A549 (cell line): ENCODE results near the gene SATB2. TPM values are rescaled to one million over a fixed set of nuclear protein-coding genes. Genes with fewer than 3 reads are reported as not detected.

Experiments used
- ATAC-seq, 2 experiments: fragments of 200-7000 bp in 1 of 2; fragments of >200 bp in 1 of 2; cut with Nextera tagmentation in 1 of 2; cut with Tn5 transposase in 1 of 2; 3 replicates each; pipeline versions ENCODE4 v1.8.0 to v1.9.1; 2018 to 2020; ENCODE audit warnings: mild to moderate bottlenecking in 1 of 2, moderate library complexity in 1 of 2
- CTCF ChIA-PET: fragments of 300-600 bp; sonication (Branson Sonifier 250); formaldehyde crosslinking; extraction: SDS; loops from one replicate; lab custom pipeline; 2021; ENCODE audit warnings: antibody characterized with exemption, inconsistent platforms; lab: Yijun Ruan, JAX
- POLR2A ChIA-PET: fragments of 350-600 bp; formaldehyde crosslinking; extraction: SDS; loops from one replicate; lab custom pipeline; 2021; ENCODE audit warnings: antibody characterized with exemption, inconsistent platforms; lab: Yijun Ruan, JAX
- DNase-seq, 2 experiments: peaks; one replicate each; pipeline versions ENCODE4 v3.0.0 to v3.0.0-alpha.2; 2011 to 2016; ENCODE audit warnings: low read depth in 1 of 2, low spot score in 1 of 2
- FAIRE-seq: peaks from 2 replicates; lab custom pipeline; 2011; peaks lifted over from hg19 to GRCh38; lab: Jason Lieb, UNC
- H3K27ac ChIP-seq, 2 experiments: fragments of >200 bp; sonication (Bioruptor Twin); formaldehyde crosslinking; 3 replicates each; pipeline ENCODE4 v1.5.1; 2016 to 2017
- H3K4me1 ChIP-seq: fragments of >200 bp; sonication (Bioruptor Twin); formaldehyde crosslinking; 3 replicates; pipeline ENCODE4 v1.6.1; 2016
- H3K4me2 ChIP-seq: fragments of >200 bp; sonication (Bioruptor Twin); formaldehyde crosslinking; 3 replicates; pipeline ENCODE4 v1.6.1; 2016
- H3K4me3 ChIP-seq: fragments of >200 bp; sonication (Bioruptor Twin); formaldehyde crosslinking; 3 replicates; pipeline ENCODE4 v1.5.1; 2016
- H3K9me3 ChIP-seq: fragments of >200 bp; sonication (Bioruptor Twin); formaldehyde crosslinking; 3 replicates; pipeline ENCODE4 v1.6.1; 2016
- CBX8 ChIP-seq: fragments of 200-600 bp; sonication (generic); IDR thresholded peaks from 2 replicates; pipeline ENCODE4 v1.6.1; 2016
- CEBPB ChIP-seq, 2 experiments: fragments of >200 bp in 1 of 2; sonication (Bioruptor Twin) in 1 of 2; formaldehyde crosslinking in 1 of 2; IDR thresholded peaks; 2 replicates each; pipeline ENCODE4 v1.6.1; 2012 to 2016
- CHD4 ChIP-seq: fragments of 200-600 bp; sonication (generic); IDR thresholded peaks from 2 replicates; pipeline ENCODE4 v1.6.1; 2016; ENCODE audit warnings: antibody characterized with exemption, mild to moderate bottlenecking, borderline replicate concordance
- EHMT2 ChIP-seq: fragments of 200-600 bp; sonication (generic); IDR thresholded peaks from 2 replicates; pipeline ENCODE4 v1.6.1; 2016; ENCODE audit warnings: antibody characterized with exemption, low read depth, mild to moderate bottlenecking, moderate library complexity
- ELK1 ChIP-seq: fragments of 150-350 bp; IDR thresholded peaks from 2 replicates; pipeline ENCODE4 v1.6.1; 2014; ENCODE audit warnings: low read depth, mild to moderate bottlenecking, low read length
- EP300 ChIP-seq, 2 experiments: fragments of >200 bp; sonication (Bioruptor Twin); formaldehyde crosslinking; IDR thresholded peaks; 2 replicates in 1 of 2; 3 replicates in 1 of 2; pipeline ENCODE4 v1.6.1; 2016 to 2017
- FOSB ChIP-seq: fragments of 250-450 bp; sonication (Bioruptor Pico); IDR thresholded peaks from 2 replicates; pipeline ENCODE4 v1.5.0; 2020; ENCODE audit warnings: mild to moderate bottlenecking, moderate library complexity
- FOXS1 ChIP-seq: fragments of 250-450 bp; sonication (Bioruptor Pico); IDR thresholded peaks from 2 replicates; pipeline ENCODE4 v1.5.0; 2020; ENCODE audit warnings: mild to moderate bottlenecking, moderate library complexity
- GATA3 ChIP-seq: IDR thresholded peaks from 2 replicates; pipeline ENCODE4 v1.6.1; 2012; ENCODE audit warnings: borderline replicate concordance
- HES2 ChIP-seq: fragments of >200 bp; sonication (Bioruptor Twin); formaldehyde crosslinking; IDR thresholded peaks from 2 replicates; pipeline ENCODE4 v1.6.1; 2016
- HMGXB4 ChIP-seq: fragments of 250-450 bp; sonication (Bioruptor Pico); IDR thresholded peaks from 2 replicates; pipeline ENCODE4 v1.5.0; 2021; ENCODE audit warnings: mild to moderate bottlenecking, moderate library complexity, borderline replicate concordance
- HOXB13 ChIP-seq: fragments of 250-450 bp; sonication (Bioruptor Pico); IDR thresholded peaks from 2 replicates; pipeline ENCODE4 v1.5.0; 2020; ENCODE audit warnings: low read depth, mild to moderate bottlenecking, moderate library complexity
- HOXB5 ChIP-seq: fragments of 250-450 bp; sonication (Bioruptor Pico); IDR thresholded peaks from 2 replicates; pipeline ENCODE4 v1.5.0; 2020; ENCODE audit warnings: mild to moderate bottlenecking, moderate library complexity
- MAZ ChIP-seq: fragments of 150-350 bp; IDR thresholded peaks from 2 replicates; pipeline ENCODE4 v1.6.1; 2014; ENCODE audit warnings: antibody characterized with exemption, low read depth, low read length, borderline replicate concordance
- NFE2L2 ChIP-seq: fragments of 150-350 bp; conservative IDR thresholded peaks from 2 replicates; pipeline ENCODE4 v1.6.1; 2014; ENCODE audit warnings: low read length
- NR3C1 ChIP-seq: fragments of >200 bp; sonication (Bioruptor Twin); formaldehyde crosslinking; IDR thresholded peaks from 3 replicates; pipeline ENCODE4 v1.6.1; 2017
- PHF8 ChIP-seq: fragments of 200-600 bp; sonication (generic); IDR thresholded peaks from 2 replicates; pipeline ENCODE4 v1.6.1; 2016; ENCODE audit warnings: low read depth, mild to moderate bottlenecking, antibody characterized with exemption, moderate library complexity, borderline replicate concordance
- POLR2AphosphoS2 ChIP-seq: conservative IDR thresholded peaks from 2 replicates; pipeline ENCODE4 v1.6.1; 2012; ENCODE audit warnings: low read length, improper control_type of control experiment, inconsistent platforms
- RARB ChIP-seq: fragments of 250-450 bp; sonication (Bioruptor Pico); IDR thresholded peaks from 2 replicates; pipeline ENCODE4 v1.8.0; 2021; ENCODE audit warnings: mild to moderate bottlenecking, moderate library complexity
- RNF2 ChIP-seq: fragments of 200-600 bp; sonication (generic); IDR thresholded peaks from 2 replicates; pipeline ENCODE4 v1.6.1; 2016; ENCODE audit warnings: low read depth, mild to moderate bottlenecking, antibody characterized with exemption, moderate library complexity, borderline replicate concordance
- ZFP36 ChIP-seq: fragments of 450-650 bp; IDR thresholded peaks from 2 replicates; pipeline ENCODE4 v1.6.1; 2014; ENCODE audit warnings: borderline replicate concordance; ENCODE audit not compliant: partially characterized antibody
- WGBS: methylation state at CpG from one replicate; pipeline ENCODE4 v1.1.6; 2017; ENCODE audit errors: missing lambda C conversion rate; 5-methylcytosine and 5-hydroxymethylcytosine counted together
- polyA plus RNA-seq, 4 experiments: library from polyadenylated mRNA; depleted of rRNA in 3 of 4; stranded (reverse); fragments of >200 nt; fragmentation: RNase III in 1 of 4; extraction: RNeasy Plus Mini Kit Qiagen cat#74134 plus additional on column Dnase treatment in 1 of 4; gene quantifications; 2 replicates in 3 of 4; 3 replicates in 1 of 4; pipeline ENCODE4 v1.2.3, GENCODE V29; 2011 to 2017
- TF ChIP-seq, protein P1 (sequence below): fragments of 200-600 bp; sonication (generic); IDR thresholded peaks from 2 replicates; pipeline ENCODE4 v1.6.1; 2016; ENCODE audit warnings: antibody characterized with exemption, mild to moderate bottlenecking, moderate library complexity
- TF ChIP-seq, protein P2 (sequence below): fragments of 450-650 bp; IDR thresholded peaks from 2 replicates; pipeline ENCODE4 v1.6.1; 2014; ENCODE audit warnings: antibody characterized with exemption

SATB2 gene
- polyA plus RNA-seq, 2 of the 4 experiments (the other 2 are of a cell fraction) = 1.9 to 3.4 TPM

GRCh38 chr2:199467066-199467822 lies 9.5 kb upstream of the SATB2 start:
- POLR2A ChIA-PET = no interaction called here
- CTCF ChIA-PET = interaction anchor here (0.9 to 2.8 kb wide), 2 partner anchors 18 to 21 kb away, joined by 3 to 11 read pairs; no protein-coding TSS in a partner anchor
- ATAC-seq (no peak), DNase-seq (no peak), FAIRE-seq (no peak)
- Histone ChIP-seq H3K4me2 (no peak overlapping the region), H3K9me3 (no peaks in the 10 kb centered on the region), H3K27ac (no peak overlapping the region), H3K4me3 (no peak overlapping the region), H3K4me1 (no peaks in the 10 kb centered on the region)
- 77% methylated on average over 14 of the region's 23 CpGs for WGBS
- TF ChIP-seq ZFP36 = no peak
- no peak for TF ChIP-seq HMGXB4
- no peak for TF ChIP-seq NR3C1
- TF ChIP-seq CBX8 = no peak

- H3K4me1 ChIP-seq = no peaks in the 10 kb centered on the region
- 96% methylated on average over 6 of the region's 6 CpGs for WGBS
- no peak overlapping the region for H3K27ac ChIP-seq
- no peak for FAIRE-seq
- no peak overlapping the region for H3K4me3 ChIP-seq
- no peak for TF ChIP-seq HOXB5 (CRISPR knock-in tag)
- no peak for TF ChIP-seq ELK1
- no peak for TF ChIP-seq NR3C1
- TF ChIP-seq HES2 = no peak
- TF ChIP-seq RNF2 = no peak
- TF ChIP-seq CBX8 = no peak
- TF ChIP-seq EHMT2 = no peak
- no peak for TF ChIP-seq CHD4
- no peak for TF ChIP-seq FOSB (CRISPR knock-in tag)
- no peak for TF ChIP-seq POLR2AphosphoS2
- TF ChIP-seq HOXB13 (CRISPR knock-in tag) = no peak
- TF ChIP-seq, all 56 proteins: peak for 0
- ATAC-seq (no peak), DNase-seq (no peak)
- no peaks in the 10 kb centered on the region for H3K9me3 ChIP-seq
- no peak overlapping the region for H3K4me2 ChIP-seq
- CTCF ChIA-PET = interaction anchor here (0.9 to 2.8 kb wide), 3 partner anchors 19 to 1152 kb away, joined by 3 to 11 read pairs (median 4); no protein-coding TSS in a partner anchor
- POLR2A ChIA-PET = no interaction called here
Observed at GRCh38 chr2:199466692-199467065, 8.9 kb upstream of the SATB2 start.

DNA sequence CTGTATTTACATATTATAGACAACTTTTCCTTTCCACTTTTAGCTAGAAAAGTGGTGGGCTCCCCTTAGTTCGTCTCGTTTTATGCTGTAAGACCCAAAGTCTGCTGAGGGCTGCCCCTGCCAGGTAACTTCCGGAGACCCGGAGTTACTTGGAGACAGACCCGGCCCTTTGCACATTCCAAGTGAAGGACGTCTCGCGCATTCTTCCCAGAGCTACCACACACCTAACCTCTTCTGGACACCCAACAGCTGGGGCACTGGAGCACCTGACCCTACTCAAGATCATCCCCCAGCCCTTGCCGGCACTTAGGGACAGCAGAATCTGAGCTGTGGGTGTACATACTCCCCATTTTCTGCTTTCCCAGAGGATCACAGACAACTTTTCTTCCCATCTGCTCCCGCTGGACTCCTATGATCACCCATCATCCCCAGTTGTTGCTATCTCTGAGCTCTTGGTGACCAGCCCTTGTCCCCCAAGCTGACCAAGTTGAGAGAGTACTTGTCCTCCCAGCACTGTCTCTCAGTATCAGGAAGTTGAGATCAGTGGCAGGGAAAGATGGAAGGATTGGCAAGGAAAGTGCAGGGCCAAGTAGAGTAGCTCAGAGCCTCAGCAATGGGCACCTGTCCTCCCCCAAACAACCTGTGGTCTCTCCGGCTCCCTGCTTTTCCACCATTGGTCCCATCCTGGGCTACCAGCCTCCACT lies 8.4 kb upstream of the SATB2 start:
- FAIRE-seq = no peak
- 72% methylated on average over 11 of the region's 11 CpGs for WGBS
- Histone ChIP-seq H3K4me3 (no peak overlapping the region), H3K4me1 (peaks cover 3% of the 10 kb centered on the region; the same call in 1 of the 3 replicates), H3K27ac (no peak overlapping the region), H3K9me3 (no peaks in the 10 kb centered on the region), H3K4me2 (no peak overlapping the region)
- no peak for ATAC-seq
- POLR2A ChIA-PET = no interaction called here
- no peak for DNase-seq
- CTCF ChIA-PET = interaction anchor here (0.7 to 2.8 kb wide), 5 partner anchors 9 to 1151 kb away, joined by 3 to 11 read pairs (median 3); no protein-coding TSS in a partner anchor
- TF ChIP-seq, protein P1, sequence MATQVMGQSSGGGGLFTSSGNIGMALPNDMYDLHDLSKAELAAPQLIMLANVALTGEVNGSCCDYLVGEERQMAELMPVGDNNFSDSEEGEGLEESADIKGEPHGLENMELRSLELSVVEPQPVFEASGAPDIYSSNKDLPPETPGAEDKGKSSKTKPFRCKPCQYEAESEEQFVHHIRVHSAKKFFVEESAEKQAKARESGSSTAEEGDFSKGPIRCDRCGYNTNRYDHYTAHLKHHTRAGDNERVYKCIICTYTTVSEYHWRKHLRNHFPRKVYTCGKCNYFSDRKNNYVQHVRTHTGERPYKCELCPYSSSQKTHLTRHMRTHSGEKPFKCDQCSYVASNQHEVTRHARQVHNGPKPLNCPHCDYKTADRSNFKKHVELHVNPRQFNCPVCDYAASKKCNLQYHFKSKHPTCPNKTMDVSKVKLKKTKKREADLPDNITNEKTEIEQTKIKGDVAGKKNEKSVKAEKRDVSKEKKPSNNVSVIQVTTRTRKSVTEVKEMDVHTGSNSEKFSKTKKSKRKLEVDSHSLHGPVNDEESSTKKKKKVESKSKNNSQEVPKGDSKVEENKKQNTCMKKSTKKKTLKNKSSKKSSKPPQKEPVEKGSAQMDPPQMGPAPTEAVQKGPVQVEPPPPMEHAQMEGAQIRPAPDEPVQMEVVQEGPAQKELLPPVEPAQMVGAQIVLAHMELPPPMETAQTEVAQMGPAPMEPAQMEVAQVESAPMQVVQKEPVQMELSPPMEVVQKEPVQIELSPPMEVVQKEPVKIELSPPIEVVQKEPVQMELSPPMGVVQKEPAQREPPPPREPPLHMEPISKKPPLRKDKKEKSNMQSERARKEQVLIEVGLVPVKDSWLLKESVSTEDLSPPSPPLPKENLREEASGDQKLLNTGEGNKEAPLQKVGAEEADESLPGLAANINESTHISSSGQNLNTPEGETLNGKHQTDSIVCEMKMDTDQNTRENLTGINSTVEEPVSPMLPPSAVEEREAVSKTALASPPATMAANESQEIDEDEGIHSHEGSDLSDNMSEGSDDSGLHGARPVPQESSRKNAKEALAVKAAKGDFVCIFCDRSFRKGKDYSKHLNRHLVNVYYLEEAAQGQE = no peak
- TF ChIP-seq GATA3 = no peak
- no peak for TF ChIP-seq NFE2L2
- TF ChIP-seq PHF8 = no peak
- no peak for TF ChIP-seq EP300 (IDR thresholded peaks at IDR 0.05)
- TF ChIP-seq RARB (CRISPR knock-in tag) = no peak
- no peak for TF ChIP-seq HOXB5 (CRISPR knock-in tag)
- no peak for TF ChIP-seq FOXS1 (CRISPR knock-in tag)
- TF ChIP-seq MAZ = no peak
- TF ChIP-seq, protein P2, sequence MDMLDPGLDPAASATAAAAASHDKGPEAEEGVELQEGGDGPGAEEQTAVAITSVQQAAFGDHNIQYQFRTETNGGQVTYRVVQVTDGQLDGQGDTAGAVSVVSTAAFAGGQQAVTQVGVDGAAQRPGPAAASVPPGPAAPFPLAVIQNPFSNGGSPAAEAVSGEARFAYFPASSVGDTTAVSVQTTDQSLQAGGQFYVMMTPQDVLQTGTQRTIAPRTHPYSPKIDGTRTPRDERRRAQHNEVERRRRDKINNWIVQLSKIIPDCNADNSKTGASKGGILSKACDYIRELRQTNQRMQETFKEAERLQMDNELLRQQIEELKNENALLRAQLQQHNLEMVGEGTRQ = no peak
- no peak for TF ChIP-seq CEBPB (IDR thresholded peaks at IDR 0.05)
